ENCODE measurements around the gene ANKRD13A.
"Not testable (repeated sequence)": the region's sequence is repeated elsewhere in the genome, so short reads cannot be mapped to it uniquely, and the experiment has no call there.

ANKRD13A gene

GRCh38 chr12:110038741-110039084 is 39.5 kb downstream of the ANKRD13A start:
- Histone ChIP-seq H3K4me1 (ENCODE audit: insufficient read depth, low read length) (peaks cover 16% of the 10 kb centered on the region), H3K9me3 (ENCODE audit: control insufficient read depth, insufficient read depth, low read length) (no peaks in the 10 kb centered on the region), H3K9ac (ENCODE audit: low read depth, low read length) (no peak overlapping the region), H3K36me3 (ENCODE audit: insufficient read depth, low read length) (peaks cover 3% of the 10 kb centered on the region; the same call in 1 of the 2 replicates)

- Histone ChIP-seq H3K9ac (ENCODE audit: low read depth, low read length) (no peak overlapping the region), H3K36me3 (ENCODE audit: insufficient read depth, low read length) (peaks cover 3% of the 10 kb centered on the region; the same call in 1 of the 2 replicates), H3K9me3 (ENCODE audit: control insufficient read depth, insufficient read depth, low read length) (no peaks in the 10 kb centered on the region), H3K4me1 (ENCODE audit: insufficient read depth, low read length) (peaks cover 16% of the 10 kb centered on the region)
Observed at GRCh38 chr12:110039085-110039807, 40.0 kb downstream of the ANKRD13A start.

- peaks cover 16% of the 10 kb centered on the region for H3K4me1 ChIP-seq (ENCODE audit: insufficient read depth, low read length)
- H3K9ac ChIP-seq (ENCODE audit: low read depth, low read length): no peak overlapping the region
Observed at GRCh38 chr12:110042264-110042663, 43.0 kb downstream of the ANKRD13A start.

GRCh38 chr12:110046451-110047187 is 47.4 kb downstream of the ANKRD13A start:
- Histone ChIP-seq H3K36me3 (ENCODE audit: insufficient read depth, low read length) (peaks cover 3% of the 10 kb centered on the region; the same call in 1 of the 2 replicates), H3K9me3 (ENCODE audit: control insufficient read depth, insufficient read depth, low read length) (no peaks in the 10 kb centered on the region), H3K9ac (ENCODE audit: low read depth, low read length) (no peak overlapping the region), H3K4me1 (ENCODE audit: insufficient read depth, low read length) (no peaks in the 10 kb centered on the region)

More at GRCh38 chr12:110042264-110042663, 43.0 kb downstream of the ANKRD13A start:
- no peaks in the 10 kb centered on the region for H3K9me3 ChIP-seq (ENCODE audit: control insufficient read depth, insufficient read depth, low read length)
- H3K36me3 ChIP-seq (ENCODE audit: insufficient read depth, low read length): peaks cover 3% of the 10 kb centered on the region; the same call in 1 of the 2 replicates

DNA sequence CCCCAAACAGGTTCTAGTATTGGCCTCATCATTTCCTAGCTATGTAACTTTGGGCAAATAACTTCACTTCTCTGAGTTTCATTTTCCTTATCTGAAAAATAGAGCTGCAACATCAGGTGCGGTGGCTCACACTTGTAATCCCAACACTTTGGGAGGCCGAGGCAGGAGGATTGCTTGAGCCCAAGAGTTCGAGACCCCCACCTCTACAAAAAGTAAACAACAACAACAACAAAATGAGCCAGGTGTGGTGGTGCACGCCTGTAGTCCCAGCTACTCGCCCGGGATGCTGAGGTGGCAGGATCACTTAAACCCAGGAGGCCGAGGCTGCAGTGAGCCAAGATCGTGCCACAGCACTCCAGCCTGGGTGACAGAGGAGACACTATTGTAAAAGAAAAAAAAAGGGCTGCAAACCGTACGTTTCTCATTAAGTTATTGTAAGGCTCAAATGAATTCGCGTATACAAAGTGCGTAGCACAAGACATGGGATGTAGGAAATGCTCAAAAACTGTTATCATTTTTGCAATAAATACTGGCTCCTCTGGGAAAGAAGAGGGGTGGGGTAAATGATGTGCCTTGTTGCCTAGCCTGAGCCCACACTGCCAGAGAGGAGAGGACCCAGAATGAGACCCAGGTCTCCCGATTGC is 48.2 kb downstream of the ANKRD13A start:
- Histone ChIP-seq H3K36me3 (ENCODE audit: insufficient read depth, low read length) (no peaks in the 10 kb centered on the region), H3K9me3 (ENCODE audit: control insufficient read depth, insufficient read depth, low read length) (no peaks in the 10 kb centered on the region), H3K9ac (ENCODE audit: low read depth, low read length) (peak overlapping the region; percentile 84), H3K4me1 (ENCODE audit: insufficient read depth, low read length) (no peaks in the 10 kb centered on the region)

- H3K36me3 ChIP-seq (ENCODE audit: insufficient read depth, low read length): no peaks in the 10 kb centered on the region
- no peaks in the 10 kb centered on the region for H3K4me1 ChIP-seq (ENCODE audit: insufficient read depth, low read length)
- no peaks in the 10 kb centered on the region for H3K9me3 ChIP-seq (ENCODE audit: control insufficient read depth, insufficient read depth, low read length)
- H3K9ac ChIP-seq (ENCODE audit: low read depth, low read length): peak within 1 kb of the TSS; percentile 84
Observed at GRCh38 chr12:110048242-110049027, 49.2 kb downstream of the ANKRD13A start, which contains the start of gene C12orf76. Gene C12orf76 (minus strand): TSS chr12:110048522. CDS start chr12:110048495, 27 bp downstream.

GRCh38 chr12:110049034-110049433 is 49.8 kb downstream of the ANKRD13A start:
- not testable (repeated sequence) for H3K36me3 ChIP-seq (ENCODE audit: insufficient read depth, low read length); H3K4me1 ChIP-seq (ENCODE audit: insufficient read depth, low read length); H3K9me3 ChIP-seq (ENCODE audit: control insufficient read depth, insufficient read depth, low read length)
- H3K9ac ChIP-seq (ENCODE audit: low read depth, low read length): peak overlapping the region; percentile 84; the same call in 1 of the 2 replicates

DNA sequence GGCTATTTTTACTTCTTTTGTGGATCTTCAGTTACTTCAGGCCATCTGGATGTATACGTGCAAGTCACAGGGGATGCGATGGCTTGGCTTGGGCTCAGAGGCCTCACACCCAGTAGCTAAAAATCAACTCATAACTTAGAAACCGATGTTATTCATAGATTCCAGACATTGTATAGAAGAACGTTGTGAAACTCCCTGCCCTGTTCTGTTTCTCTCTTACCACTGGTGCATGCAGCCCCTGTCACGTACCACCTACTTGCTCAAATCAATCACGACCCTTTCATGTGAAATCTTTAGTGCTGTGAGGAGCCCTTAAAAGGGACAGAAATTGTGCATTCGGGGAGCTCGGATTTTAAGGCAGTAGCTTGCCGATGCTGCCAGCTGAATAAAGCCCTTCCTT is 50.4 kb downstream of the ANKRD13A start:
- not testable (repeated sequence) for H3K9ac ChIP-seq (ENCODE audit: low read depth, low read length); H3K9me3 ChIP-seq (ENCODE audit: control insufficient read depth, insufficient read depth, low read length); H3K36me3 ChIP-seq (ENCODE audit: insufficient read depth, low read length); H3K4me1 ChIP-seq (ENCODE audit: insufficient read depth, low read length)

DNA sequence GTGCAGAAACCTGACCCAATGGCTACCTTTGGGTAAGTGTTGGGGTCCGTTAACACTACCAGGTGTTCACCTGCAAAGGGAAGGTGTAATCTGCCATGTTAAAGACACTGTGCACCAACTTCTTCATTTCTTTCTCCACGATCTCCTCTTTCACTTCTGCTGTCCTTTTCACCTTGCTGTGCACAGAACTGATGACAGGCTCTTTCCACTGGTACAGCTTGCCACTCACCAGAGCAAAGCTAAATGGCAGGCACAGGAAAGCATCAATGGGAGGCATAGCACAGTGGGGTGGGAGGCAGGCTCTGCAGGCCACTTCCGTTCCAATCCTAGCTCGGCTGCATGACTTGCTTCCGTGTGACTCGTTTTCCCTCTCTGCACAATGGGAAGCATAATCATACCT is 51.7 kb downstream of the ANKRD13A start:
- H3K4me1 ChIP-seq (ENCODE audit: insufficient read depth, low read length): no peaks in the 10 kb centered on the region; the same call in 1 of the 2 replicates
- H3K9me3 ChIP-seq (ENCODE audit: control insufficient read depth, insufficient read depth, low read length): no peaks in the 10 kb centered on the region
- no peaks in the 10 kb centered on the region for H3K36me3 ChIP-seq (ENCODE audit: insufficient read depth, low read length)
- no peak overlapping the region for H3K9ac ChIP-seq (ENCODE audit: low read depth, low read length)

GRCh38 chr12:110055375-110056352 is 56.4 kb downstream of the ANKRD13A start:
- H3K4me1 ChIP-seq (ENCODE audit: insufficient read depth, low read length); H3K9me3 ChIP-seq (ENCODE audit: control insufficient read depth, insufficient read depth, low read length); H3K36me3 ChIP-seq (ENCODE audit: insufficient read depth, low read length); H3K9ac ChIP-seq (ENCODE audit: low read depth, low read length): not testable (repeated sequence)

DNA sequence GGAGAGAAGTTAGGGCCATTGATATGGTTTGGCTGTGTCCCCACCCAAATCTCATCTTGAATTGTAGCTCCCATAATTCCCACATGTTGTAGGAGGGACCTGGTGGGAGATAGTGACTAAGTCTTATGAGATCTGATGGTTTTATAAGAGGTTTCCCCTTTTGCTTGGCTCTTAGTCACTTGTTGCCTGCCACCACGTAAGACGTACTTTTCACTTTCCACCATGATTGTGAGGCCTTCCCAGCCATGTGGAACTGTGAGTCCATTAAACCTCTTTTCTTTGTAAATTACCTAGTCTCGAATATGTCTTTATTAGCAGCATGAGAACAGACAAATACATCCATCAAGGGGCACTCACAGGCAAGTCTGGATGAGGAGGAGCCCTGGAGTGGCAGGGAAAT is 57.4 kb downstream of the ANKRD13A start:
- H3K9me3 ChIP-seq (ENCODE audit: control insufficient read depth, insufficient read depth, low read length); H3K36me3 ChIP-seq (ENCODE audit: insufficient read depth, low read length); H3K9ac ChIP-seq (ENCODE audit: low read depth, low read length); H3K4me1 ChIP-seq (ENCODE audit: insufficient read depth, low read length): not testable (repeated sequence)

DNA sequence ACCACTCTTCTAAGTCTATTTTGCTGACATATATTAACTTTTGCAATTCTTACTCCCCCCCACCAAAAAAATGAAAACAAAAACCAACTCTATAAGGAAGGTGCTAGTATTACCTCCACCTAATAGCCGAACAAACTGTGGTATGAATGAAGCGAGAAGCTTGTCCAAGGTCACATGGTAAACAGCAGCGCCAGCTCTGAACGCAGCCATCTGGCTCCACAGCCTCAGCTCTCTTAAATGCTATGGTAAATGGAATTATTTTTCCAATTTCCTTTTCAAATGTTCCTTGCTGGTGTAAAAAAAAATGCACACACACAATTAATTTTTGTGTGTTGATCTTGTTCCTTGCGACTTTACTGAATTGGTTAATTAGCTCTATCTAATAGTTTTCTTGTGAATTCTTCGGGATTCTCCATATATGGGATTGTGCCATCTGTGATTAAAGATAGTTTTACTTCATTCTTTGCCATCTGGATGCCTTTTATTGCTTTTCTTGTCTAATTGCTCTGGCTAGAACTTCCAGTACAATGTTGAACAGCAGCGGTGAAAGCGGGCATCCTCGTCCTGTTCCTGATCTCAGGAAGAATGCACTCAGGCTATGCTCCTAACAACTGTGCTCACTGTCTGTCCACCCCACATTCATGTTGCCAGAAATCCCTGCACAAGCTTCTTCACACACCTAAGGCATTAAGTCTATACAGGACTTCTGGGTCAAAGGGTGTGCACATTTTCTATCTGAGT is 59.8 kb downstream of the ANKRD13A start:
- H3K36me3 ChIP-seq (ENCODE audit: insufficient read depth, low read length): no peaks in the 10 kb centered on the region
- no peaks in the 10 kb centered on the region for H3K9me3 ChIP-seq (ENCODE audit: control insufficient read depth, insufficient read depth, low read length)
- peaks cover 6% of the 10 kb centered on the region for H3K4me1 ChIP-seq (ENCODE audit: insufficient read depth, low read length)
- no peak overlapping the region for H3K9ac ChIP-seq (ENCODE audit: low read depth, low read length)

DNA sequence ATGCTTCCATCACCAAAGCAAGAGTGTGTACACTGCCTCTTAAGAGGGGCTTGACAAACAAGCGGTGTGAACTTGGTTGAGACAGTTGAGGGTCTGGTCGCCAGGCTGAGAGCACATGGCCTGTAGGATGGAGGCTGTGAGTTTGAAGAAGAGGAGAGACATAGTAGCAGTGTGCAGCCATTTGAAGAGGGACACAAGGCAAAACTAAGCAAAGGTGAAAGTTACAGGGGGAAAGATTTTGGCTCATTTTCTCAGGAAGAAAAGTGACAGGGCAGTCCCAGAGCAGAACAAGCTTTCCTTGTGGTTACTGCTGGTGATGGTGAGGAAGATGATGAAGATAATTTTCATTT is 60.4 kb downstream of the ANKRD13A start:
- Histone ChIP-seq H3K9me3 (ENCODE audit: control insufficient read depth, insufficient read depth, low read length) (no peaks in the 10 kb centered on the region), H3K9ac (ENCODE audit: low read depth, low read length) (no peak overlapping the region), H3K36me3 (ENCODE audit: insufficient read depth, low read length) (no peaks in the 10 kb centered on the region), H3K4me1 (ENCODE audit: insufficient read depth, low read length) (peaks cover 6% of the 10 kb centered on the region)
